Measurements from ENCODE around the gene PRMT1.

The PRMT1 gene

DNA sequence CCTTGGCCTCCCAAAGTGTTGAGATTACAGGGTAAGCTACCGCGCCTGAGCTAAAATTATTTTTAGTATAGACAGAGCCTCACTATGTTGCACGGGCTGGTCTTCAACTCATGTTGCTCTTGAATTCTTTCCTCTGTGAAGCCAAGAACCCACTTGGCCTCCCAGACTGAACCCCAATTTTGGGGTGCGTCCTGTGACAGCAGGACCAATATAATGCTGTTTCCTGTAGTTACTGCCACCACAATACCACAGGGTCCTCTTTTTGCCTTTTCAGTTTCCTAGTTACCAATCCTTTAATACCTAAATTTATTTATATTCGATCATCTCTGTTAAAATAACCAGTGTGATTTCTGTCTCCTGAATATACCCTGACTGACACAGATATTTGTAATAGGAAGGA lies 53.1 kb downstream of the PRMT1 start:
- DNase-seq: no peak

All from NCI-H2081 treated with DMSO at 0.1 percent for 48 hours (cell line).